ENCODE data around the gene HEPHL1. TPM values are rescaled to one million over a fixed set of nuclear protein-coding genes. Genes with fewer than 3 reads are reported as not detected.

Gene HEPHL1
- total RNA-seq (2022; extraction: Qiagen RNA extraction), result not detected in 5 replicates

GRCh38 chr11:94020777-94021481 is at the start of gene HEPHL1:
TSS of gene HEPHL1 (plus strand) at chr11:94021354. CDS start at chr11:94021369, 15 bp downstream.

GRCh38 chr11:94128746-94129511 is 107.8 kb downstream of the HEPHL1 start, which contains the start of gene PANX1:
TSS of gene PANX1 (plus strand) at chr11:94128841. CDS start at chr11:94129313, 472 bp downstream.

Other genes with a start within 250 kb of the HEPHL1 start
- gene MED17, start 237.1 kb upstream of the HEPHL1 start, total RNA-seq (2022; extraction: Qiagen RNA extraction), result 20.1 to 25.3 TPM (median 22.7 TPM) in 5 replicates
- not detected in 5 replicates for gene VSTM5, start 170.7 kb upstream of the HEPHL1 start, total RNA-seq (2022; extraction: Qiagen RNA extraction)
- gene PANX1, start 107.5 kb downstream of the HEPHL1 start, total RNA-seq (2022; extraction: Qiagen RNA extraction), result 25.5 to 31.0 TPM (median 29.0 TPM) in 5 replicates